G401 (cell line): Measurements from ENCODE around the gene CBX4. TPM values are rescaled to one million over a fixed set of nuclear protein-coding genes. Genes with fewer than 3 reads are reported as not detected.

ENCODE experiments used
- DNase-seq: peaks from one replicate; pipeline ENCODE4 v3.0.0-alpha.2; 2015; ENCODE audit warnings: low spot score
- in situ Hi-C: cut with HindIII; loops from 2 replicates; pipeline ENCODE4 v1.10.0; 2016; ENCODE audit warnings: low sequenced_read_pairs, mixed read lengths
- total RNA-seq: library from RNA; depleted of rRNA; stranded (reverse); fragments of >200 nt; shearing (Covaris generic); gene quantifications from 2 replicates; pipeline ENCODE4 v1.2.3, GENCODE V29; 2014

Gene CBX4
- total RNA-seq, 1 experiment from 2014 or later, result 20.9 TPM

GRCh38 chr17:79843816-79844800 is 4.9 kb upstream of the CBX4 start:
- in situ Hi-C loops, result no loop called here
- DNase-seq, result no peak

GRCh38 chr17:79843474-79843815 is 4.2 kb upstream of the CBX4 start:
- in situ Hi-C loops, result no loop called here
- DNase-seq, result no peak

- in situ Hi-C loops, result no loop called here
- no peak for DNase-seq
Measured at GRCh38 chr17:79842656-79843473, 3.6 kb upstream of the CBX4 start.

DNA sequence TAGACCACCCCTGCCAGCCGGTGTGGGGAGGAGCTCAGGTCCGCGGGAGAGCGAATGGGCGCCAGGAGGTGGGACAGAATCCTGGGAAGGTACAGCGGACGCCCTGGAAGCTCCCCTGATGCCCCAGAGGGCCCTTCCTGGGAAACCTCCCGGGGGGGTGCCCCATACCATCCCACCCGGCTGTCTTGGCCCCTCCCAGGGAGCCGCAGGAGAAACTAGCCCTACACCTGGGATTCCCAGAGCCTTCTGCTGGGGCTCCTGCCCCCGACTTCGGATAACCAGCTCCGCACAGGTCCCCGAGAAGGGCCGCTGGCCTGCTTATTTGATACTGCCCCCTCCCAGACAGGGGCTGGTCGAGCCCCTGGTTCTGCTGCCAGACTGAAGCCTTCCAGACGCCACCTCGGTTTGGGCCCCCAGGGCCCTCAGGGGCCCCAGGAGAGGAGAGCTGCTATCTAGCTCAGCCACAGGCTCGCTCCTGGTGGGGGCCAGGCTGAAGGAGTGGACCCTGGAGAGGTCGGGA is 3.0 kb upstream of the CBX4 start:
- DNase-seq, result no peak
- in situ Hi-C loops, result no loop called here

- no peak for DNase-seq
- in situ Hi-C loops, result no loop called here
Measured at GRCh38 chr17:79841369-79842135, 2.3 kb upstream of the CBX4 start.

GRCh38 chr17:79840989-79841286 is 1.7 kb upstream of the CBX4 start:
- in situ Hi-C loops, result no loop called here
- DNase-seq, result no peak

GRCh38 chr17:79840269-79840988 is 1.2 kb upstream of the CBX4 start:
- in situ Hi-C loops, result no loop called here
- no peak for DNase-seq

DNA sequence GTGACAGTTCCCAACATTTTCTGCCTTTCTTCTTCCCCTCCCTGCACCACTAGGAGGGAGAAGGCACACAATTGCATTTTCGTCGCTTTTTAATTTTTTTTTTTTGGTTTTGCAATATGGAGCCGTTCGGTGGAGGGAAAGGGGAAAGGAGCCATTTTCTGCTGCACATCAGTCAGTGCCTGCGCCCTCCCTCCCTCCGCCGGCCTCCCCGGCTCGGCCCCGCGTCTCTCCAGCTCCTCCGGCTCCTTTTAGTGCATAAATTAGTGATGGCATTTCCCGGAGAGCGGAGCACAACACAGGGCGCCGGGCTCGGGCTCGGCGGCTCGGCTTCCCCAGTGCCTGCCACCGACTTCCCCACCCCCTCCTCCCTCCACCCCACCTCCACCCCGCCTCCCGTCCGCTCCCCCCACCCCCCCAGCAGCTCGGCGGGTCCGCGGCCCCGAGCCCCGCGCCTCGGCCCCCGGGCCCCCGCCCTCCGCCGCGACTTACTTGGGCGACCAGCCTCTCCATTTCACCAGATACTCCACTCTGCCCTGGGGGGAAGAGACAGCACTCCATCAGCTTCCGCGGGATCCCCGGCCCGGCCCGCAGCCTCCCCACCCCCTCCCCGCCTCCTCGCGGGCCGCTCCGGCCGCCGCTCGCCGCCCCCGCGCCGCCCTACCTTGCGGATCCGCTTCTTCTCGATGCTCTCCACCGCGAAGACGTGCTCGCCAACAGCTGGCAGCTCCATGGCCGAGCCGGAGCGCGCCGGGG is 542 bp downstream of the CBX4 start:
- peak; percentile 58 for DNase-seq

DNA sequence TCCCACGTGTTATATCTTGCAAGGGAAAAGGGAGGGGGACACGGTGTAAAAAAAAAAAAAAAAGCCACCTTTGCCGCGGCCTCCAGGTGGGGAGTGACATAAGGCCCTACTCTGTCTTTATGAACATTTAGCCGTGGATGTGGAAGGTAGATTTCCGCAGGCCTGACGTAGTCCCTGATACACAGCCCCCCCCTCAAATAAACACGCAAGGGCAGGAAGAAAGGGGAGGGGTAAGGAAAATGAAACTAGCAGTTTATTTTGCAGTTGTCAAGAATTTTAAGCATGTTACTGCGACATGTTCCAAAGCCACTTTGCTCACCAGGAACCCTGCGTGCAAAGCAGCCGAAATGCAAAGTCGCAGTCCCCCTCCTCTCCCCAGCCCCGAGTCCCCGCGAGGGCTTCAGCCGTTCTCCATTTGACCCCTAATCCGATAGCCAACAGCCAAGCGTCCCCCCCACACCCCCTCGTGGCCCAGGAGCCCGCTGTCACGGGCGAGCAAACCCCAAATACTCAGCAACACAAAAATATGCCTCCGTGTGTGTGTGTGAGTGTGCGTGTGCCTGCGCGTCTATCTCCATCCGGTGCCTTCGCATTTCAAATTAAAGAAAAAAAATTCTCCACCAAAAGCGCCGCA is 1.2 kb downstream of the CBX4 start:
- in situ Hi-C loops, result no loop called here

More for the DNA sequence above, 542 bp downstream of the CBX4 start:
- in situ Hi-C loops, result no loop called here

DNA sequence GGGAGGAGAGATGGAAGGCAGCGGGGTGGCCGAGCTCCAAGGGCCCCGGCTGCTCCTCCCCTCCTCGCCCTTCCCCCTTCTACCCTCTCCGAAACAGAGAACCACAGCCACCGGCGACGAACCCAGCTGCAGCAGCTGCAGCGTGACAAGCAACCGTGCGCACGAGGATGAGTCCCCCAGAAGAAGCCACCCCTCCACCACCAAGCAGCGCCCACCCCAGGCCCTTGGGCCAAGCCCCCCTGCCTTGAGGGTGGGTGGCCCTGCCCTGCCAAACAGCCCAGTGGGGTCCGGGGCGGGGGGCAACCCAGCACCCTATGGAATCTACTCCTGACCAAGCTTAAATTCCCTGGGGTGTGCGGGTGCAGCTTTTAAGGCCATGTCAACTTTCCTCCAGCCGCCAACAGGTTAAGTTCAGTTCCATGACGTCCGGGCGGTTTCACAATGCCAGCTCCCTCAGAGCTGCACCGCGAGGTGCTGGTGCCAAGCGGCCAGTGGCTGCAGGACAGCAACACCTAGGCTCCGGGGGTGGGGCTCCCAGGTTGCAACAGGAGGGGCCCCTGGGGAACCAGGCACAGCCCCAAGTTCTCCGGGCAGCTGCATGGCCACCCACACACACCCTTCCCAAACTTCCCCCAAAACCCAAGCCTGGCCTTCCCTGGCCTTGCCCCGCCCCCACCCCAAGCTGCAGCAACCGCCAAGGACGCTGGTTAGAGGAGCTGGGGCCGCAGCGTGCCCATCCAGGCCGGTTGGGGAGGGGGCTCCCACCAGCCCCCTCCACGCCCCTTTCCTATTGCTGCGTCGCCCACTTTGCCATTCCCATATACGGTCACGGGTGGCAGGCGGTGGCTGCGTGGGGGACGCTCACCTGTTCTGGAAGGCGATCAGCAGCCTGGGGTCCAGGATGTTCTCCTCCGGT is 2.0 kb downstream of the CBX4 start:
- DNase-seq, result peak; percentile 48
- in situ Hi-C loops, result no loop called here

More for the DNA sequence above, 1.2 kb downstream of the CBX4 start:
- peak; percentile 46 for DNase-seq

- in situ Hi-C loops, result no loop called here
- no peak for DNase-seq
Measured at GRCh38 chr17:79836510-79836971, 2.7 kb downstream of the CBX4 start.

DNA sequence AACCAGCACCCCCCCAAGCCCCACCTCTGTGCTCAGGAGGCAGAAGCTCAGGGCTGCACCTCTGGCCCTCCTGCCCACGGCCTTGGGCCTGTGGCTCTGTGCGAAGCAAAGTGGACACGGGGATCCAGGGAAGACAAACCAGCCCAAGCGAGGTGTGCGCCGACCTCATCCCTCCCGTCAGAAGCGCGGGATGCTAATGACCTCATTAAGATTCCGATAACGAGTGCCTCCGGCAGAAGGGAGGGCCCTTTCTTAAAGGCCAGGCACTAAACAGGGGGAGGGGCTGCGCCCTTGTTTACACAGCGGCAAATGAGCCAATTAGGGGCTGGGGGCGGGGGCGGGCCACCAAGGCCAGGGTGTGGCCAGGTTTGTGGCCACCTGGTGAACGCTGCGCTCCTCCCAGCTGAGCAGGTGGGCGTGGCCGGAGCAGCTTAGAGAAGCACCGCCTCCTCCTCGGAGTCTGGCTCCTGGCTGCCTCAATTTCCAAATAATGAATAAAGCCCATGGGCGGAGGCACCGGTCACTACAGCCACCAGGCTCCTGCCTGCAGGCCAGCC is 3.2 kb downstream of the CBX4 start:
- no peak for DNase-seq
- in situ Hi-C loops, result no loop called here

DNA sequence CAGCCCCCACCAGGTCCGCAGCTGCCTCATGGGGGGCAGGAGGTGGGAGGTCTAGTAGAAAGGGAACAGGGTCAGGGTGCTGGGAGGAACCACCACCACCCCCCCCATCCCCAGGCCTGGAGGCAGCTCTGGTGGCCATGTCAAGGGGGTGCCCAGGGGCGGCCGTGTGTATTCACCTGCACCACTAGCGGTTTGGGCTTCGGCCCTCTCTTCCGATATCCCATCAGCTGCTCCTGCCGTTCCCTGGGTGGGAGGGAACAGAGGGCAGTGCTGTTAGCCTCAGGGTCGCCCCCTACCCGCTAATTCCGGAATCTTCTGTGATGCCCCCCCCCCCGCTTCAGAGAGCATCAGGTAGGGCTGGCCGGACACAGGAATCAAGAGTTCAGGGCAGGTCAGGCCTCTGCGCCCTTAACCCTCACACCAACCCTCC is 3.8 kb downstream of the CBX4 start:
- in situ Hi-C loops, result no loop called here
- no peak for DNase-seq

GRCh38 chr17:79834565-79835469 is 4.4 kb downstream of the CBX4 start:
- no peak for DNase-seq
- in situ Hi-C loops, result no loop called here
